ENCODE results near the gene OR10Z1.
A peak's percentile ranks its signal among the peaks of the same experiment; 100 is the strongest.

The OR10Z1 gene

GRCh38 chr1:158604968-158605367, at the start of gene OR10Z1:
TSS of gene OR10Z1 (plus strand) at chr1:158605268. CDS start at chr1:158606439, 1,171 bp downstream.
- no peak for DNase-seq

DNA sequence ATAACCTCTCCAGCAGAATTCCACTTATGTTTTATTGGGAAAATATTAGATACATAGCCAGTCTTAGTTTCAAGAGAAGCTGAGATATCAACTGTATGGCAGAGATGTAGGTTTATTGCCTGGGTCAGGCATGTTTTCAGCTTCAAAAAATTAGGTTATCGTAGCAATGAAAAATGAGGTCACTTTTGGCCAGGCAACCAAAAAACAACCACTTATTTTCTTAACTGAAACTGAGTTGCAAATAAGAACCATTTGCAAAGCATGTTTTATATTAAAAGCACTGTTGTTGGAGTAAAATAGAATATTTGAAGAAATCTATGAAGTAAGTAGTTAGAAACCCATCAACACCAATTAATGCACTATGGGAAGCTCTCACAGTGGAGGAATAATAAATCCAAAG, 45.4 kb upstream of the OR10Z1 start:
- no peak for DNase-seq

GRCh38 chr1:158563853-158564252, 41.2 kb upstream of the OR10Z1 start:
- no peak for DNase-seq

- DNase-seq, result no peak
Measured at GRCh38 chr1:158564608-158565007, 40.5 kb upstream of the OR10Z1 start.

- no peak for DNase-seq
Measured at GRCh38 chr1:158570480-158570879, 34.6 kb upstream of the OR10Z1 start, which contains the start of gene OR6P1. TSS of gene OR6P1 (minus strand) at chr1:158570580. CDS start at chr1:158563604, 6,976 bp downstream.

DNA sequence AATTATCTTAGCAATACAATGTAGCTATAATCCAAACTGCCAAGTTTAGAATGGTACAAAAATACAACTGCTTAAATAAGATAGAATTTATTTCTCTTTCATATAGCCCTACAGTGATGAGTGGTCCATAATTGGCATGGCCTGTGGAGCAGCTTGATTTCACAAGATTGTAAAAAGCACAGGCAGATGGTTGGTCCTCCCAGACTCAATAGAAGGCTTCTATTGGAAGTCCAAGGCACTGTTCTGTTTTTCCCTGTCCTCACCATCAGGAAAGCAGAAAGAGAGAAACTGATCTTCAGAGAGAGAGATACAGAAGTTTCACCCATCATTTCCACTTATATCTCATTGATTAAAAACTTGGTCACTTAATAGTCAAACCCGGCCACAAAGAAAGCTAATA, 32.8 kb upstream of the OR10Z1 start:
- no peak for DNase-seq

DNA sequence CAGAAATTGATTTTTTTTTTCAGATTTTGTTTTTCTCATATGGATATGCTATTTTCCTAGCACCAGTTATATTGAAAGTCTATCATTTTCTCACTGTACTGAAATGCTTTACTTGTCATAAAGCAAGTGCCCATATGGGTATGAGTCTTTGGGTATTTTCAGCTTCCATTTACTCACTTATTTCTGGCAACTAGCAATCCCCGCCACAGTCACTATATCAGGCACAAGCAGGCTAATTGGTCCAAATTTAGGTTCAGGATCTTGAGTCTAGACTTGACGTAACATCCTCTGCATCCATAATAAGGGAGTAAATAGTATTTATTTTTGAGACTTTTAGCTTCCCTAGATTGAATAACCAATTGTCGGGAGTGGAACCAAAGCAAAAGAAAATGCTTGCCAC, 27.5 kb upstream of the OR10Z1 start:
- DNase-seq, result no peak

GRCh38 chr1:158579733-158580132, 25.3 kb upstream of the OR10Z1 start, which contains the start of gene OR10X1:
TSS of gene OR10X1 (minus strand) at chr1:158579899. CDS start at chr1:158579899, 0 bp downstream.
- DNase-seq, result no peak

DNA sequence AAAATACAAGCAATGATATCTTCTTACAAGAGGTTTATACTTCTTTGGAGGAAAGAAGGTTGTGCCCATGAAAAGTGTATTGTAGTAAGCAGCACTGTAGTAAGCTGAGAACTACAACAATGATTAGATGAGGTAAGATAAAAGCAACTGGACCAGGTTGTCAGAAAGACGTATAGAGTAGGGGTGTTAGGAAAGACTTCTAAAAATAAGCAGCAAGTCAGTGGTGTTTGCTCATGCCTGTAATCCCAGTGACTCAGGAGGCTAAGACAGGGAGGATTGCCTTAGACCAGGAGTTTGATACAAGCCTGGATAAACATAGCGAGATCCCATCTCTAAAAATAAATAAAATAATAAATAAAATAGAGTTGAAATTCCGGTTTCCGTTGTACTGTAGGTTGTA, 21.1 kb upstream of the OR10Z1 start:
- DNase-seq, result no peak

- DNase-seq, result no peak
Measured at GRCh38 chr1:158586942-158587341, 18.1 kb upstream of the OR10Z1 start.

GRCh38 chr1:158600735-158601134, 4.3 kb upstream of the OR10Z1 start:
- DNase-seq, result no peak

GRCh38 chr1:158607296-158607695, 2.2 kb downstream of the OR10Z1 start:
- no peak for DNase-seq

- DNase-seq, result no peak
Measured at GRCh38 chr1:158611916-158612315, 6.8 kb downstream of the OR10Z1 start.

DNA sequence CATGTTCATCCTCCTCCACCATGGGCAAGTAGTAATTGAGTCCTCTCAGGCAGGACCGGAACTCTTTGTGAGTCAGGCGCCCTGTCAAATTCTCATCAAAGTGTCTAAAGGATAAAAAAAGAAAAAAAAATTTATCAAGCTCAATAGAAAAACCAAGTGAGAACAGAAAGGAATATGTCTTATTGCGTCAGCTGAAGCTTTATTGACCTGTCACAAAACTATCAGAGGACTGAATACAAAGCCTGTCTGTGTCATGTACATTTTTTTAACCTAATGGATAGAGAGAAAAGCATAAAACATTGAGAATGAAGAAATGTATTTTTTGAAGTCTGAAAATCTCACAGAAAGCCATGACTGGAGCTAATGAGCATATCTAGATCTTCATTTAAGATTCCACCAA, 8.7 kb downstream of the OR10Z1 start:
- no peak for DNase-seq

- no peak for DNase-seq
Measured at GRCh38 chr1:158638146-158638545, 33.1 kb downstream of the OR10Z1 start.

GRCh38 chr1:158638904-158639303, 33.8 kb downstream of the OR10Z1 start:
- no peak for DNase-seq

GRCh38 chr1:158644449-158644848, 39.4 kb downstream of the OR10Z1 start:
- no peak for DNase-seq

DNA sequence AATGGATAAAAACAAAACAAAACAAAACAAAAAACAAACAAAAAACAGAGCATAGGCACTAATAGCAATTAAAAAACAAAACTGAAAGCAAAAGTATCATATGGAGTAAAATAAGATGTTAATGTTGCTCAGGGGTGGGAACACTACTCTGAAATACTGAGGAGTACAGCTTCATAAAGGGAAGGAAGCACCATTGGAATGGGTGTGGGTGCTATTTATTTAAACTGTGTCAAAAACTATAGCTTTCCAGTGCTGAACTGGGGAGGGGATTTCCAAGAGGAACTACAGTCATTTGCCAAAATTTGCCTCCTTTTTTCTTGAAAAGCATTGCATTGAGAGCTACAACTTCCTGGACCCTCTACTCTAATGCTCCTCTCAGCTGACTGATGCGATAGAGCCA, 41.4 kb downstream of the OR10Z1 start:
- DNase-seq, result no peak

GRCh38 chr1:158649052-158649451, 44.0 kb downstream of the OR10Z1 start:
- DNase-seq, result no peak

DNA sequence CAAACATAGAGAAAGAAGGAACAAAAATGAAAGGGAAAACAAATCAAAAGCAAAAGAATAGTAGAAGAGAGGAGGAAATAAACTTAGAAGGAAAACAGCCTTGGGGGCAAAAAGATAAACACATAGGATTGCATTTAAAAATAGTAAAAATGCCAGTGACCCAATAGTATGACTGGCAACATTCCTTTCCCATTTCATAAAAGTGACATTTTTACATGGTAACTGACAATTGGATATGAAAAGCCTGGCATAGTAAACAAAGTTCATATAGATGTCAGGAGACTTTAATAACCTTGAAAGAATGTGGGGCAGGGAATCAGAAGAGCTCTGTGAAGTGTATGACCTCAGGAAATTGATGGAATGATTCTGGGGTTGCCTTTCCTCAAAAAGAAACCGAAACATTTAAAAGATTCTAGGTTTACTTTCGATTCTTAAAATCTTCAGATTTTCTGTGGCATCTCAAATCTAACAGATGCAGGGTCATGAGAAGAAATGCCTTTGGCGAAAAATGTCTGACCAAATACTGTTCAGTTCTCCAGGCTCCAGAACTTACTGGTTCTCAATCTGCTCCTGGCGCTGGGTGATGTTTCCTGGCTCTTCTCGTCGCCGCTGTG, 47.8 kb downstream of the OR10Z1 start:
- peak; percentile 1 for DNase-seq

DNA sequence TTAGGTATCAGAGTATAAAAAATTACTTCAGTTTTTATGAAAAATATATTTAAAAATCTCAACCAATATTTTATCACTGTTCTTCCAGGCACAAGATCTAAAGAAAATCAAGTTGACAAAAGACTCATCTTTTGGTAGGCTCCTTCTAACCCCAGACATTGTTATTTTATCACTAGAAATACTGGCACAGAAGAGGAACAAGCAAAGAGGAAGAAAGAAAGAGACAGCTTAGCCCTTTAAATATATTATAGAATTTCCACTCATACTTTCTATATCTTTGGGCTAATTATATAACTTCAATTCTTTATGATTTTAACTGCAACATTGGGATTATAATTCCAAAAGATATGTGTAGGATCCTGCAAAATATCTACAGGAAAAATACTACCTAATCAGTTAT, 49.0 kb downstream of the OR10Z1 start:
- DNase-seq, result no peak

GRCh38 chr1:158654571-158654970, 49.5 kb downstream of the OR10Z1 start:
- no peak for DNase-seq

Measured in EL (cell line).